Measurements from ENCODE around the gene STK11.

STK11 gene

DNA sequence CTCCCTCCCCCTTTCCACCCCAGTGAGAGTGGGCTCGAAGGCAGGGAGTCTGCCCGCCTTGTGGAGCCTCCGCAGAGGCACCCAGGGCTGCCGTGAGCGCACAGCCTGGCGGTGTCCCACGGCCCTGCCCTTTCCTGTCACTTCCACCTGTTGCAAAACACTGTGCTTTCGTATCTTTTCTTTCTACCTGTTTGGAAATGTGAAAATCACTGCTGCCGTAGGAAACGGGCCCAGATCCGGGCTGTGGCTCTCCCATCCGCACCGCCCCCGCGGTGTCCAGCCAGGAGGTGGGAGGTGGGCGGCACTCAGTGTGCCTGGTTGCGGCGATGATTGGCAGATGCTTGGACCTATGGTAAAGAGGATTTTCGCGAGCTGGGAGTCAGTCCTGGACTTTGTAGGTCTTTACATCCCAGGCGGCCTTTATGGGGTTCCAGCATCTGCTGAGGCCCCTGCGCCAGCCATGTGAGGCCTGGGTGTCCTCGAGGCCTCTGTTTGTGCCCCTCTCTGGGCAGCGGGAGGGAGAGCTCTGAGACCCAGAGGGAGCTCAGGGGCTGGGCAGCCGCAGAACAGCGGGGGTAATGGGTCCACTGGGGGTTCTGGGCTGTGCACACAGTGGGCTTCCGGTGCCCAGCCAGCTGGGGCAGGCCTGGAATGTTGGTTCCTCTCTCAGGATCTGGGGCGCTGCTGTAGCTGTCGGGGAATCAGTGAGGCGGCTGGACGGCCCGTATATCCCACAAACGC lies 6.1 kb downstream of the STK11 start:
- no peak for TF ChIP-seq CTCF (IDR thresholded peaks at IDR 0.05)

DNA sequence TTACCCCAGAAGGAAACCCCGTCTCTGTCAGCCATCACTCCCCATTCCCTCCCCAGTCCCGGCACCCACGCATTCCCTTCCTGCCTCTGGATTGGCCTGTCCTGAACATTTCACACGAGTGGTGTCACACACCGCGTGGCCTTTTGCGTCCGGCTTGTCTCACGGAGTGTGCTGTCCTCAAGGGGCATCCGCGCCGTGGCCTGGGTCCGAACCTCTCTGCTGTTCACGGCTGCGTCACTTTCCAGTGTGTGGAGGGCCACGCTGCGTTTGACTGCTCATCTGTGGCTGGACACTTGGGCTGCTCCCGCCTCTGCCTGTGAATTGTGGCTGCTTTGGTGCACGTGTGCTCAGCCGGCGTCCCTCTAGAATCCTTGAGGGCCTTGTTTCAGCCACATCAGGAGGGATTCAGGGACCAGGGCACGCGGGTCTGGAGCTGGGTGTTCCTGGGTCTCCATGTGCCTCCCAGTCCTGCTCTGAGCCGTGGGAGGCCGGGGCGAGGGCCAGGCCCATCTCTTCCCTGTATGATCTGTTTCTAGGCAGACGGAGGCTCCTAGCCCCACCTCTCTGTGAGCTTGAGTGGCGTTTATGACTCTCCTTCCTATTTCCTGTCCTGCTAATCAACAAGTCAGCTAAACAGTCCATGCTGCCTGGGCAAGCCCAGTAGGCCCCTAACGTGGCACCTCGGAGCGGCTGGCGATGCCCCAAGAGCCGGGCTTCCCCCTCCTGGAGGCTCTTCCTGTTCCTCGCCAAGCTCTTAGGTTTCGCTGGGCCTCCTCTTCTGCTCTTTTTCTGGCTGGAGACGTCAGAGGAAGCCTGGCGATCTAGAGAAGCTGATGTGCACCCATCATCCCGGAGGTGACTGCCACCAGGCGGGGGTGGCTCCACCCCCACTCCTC lies 8.1 kb downstream of the STK11 start:
- no peak for TF ChIP-seq CTCF (IDR thresholded peaks at IDR 0.05)

DNA sequence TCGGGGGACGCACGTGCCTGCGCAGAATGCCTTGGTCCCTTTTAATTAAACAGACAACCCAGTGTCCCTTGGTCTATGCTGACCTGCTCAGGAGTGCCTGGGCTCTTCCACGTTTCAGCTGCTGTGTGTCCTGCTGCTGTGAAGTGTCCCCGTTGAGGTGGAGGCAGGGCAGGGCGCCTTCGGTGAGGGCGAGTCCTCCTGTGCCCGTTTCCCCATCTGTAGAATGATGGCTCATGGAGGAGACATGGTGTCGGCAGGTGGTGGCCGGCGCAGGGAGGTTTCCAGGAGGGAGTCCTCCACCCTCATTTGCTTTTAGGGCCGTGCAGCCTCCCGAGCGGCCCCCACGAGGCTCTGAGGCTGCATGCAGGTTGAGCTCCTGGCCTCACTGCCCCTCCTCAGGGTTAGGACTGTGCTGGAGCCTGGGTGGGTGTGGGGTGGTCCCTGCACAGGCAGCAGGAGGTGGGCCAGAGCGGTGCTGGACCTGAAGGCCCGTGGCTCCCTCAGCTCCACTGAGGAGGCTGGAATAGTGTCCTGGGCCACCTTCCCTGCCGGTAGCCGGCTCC lies 8.8 kb downstream of the STK11 start:
- no peak for TF ChIP-seq CTCF (IDR thresholded peaks at IDR 0.05)

DNA sequence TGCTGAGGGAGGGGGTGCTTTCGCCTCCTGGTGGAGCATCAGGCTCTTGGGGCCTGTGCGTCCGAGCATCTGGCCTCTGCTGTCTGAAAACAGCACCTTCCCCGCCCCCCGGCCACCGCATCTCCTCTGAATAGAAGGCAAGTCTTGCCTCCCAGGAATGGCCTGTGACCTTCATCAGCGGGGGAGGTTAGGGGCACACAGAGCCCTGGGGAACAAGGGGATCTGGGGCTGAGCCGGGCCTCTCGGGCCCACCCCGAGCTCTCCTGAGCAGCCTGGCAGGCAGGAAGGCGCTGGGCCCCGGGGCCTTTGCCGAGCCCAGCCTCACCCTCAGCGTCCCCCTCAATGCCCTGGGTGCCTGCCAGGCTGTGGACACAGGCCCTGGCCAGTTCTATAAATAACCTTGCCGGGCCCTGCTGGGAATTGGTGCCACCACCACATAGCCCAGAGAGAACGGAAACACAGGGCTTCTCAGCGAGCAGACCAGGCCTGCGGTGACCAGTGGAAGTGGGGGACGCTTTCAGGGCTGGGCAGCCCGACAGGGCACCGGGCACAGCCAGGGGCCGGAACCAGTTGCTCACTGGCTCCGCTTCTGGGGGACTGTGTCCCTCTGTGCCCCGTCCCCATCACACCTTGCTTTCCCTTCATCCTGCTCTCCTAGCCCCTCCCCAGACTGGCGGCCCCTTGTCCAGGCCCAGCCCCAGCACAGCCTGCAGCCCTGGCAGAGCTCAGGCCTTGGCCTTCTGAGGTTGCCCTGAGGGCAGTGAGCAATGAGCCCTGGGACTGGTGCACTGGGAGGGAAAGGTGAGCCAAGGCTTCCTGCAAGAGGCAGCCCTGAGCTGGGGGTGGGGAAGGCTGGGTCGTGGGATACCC lies 9.5 kb downstream of the STK11 start:
- no peak for TF ChIP-seq CTCF (IDR thresholded peaks at IDR 0.05)

- TF ChIP-seq CTCF (IDR thresholded peaks at IDR 0.05): no peak
Measured at GRCh38 chr19:1216756-1217155, 11.2 kb downstream of the STK11 start.

DNA sequence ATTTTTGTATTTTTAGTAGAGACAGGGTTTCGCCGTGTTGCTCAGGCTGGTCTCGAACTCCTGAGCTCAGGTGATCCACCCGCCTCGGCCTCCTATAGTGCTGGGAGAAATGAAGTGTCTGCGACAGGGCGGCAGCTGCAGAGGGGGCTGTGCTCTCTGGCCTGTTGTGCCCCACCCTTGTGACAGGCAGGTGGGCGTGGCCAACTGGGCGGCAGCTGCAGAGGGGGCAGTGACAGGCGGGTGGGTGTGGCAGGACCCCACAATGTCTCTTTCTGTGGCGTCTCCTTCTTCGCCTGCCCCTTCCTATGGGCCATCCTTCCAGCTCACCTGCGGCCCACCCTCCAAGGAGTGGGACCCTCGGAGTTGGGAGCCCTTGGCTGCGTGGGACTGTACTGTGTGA lies 11.8 kb downstream of the STK11 start:
- TF ChIP-seq CTCF (IDR thresholded peaks at IDR 0.05): no peak

All from LNCAP (cell line).